Liver (tissue), 9 donors: ENCODE results near the gene CALB2. TPM values are rescaled to one million over a fixed set of nuclear protein-coding genes. Genes with fewer than 3 reads are reported as not detected.

Experiments
- DNase-seq: peaks from one replicate; pipeline ENCODE4 v3.0.0-alpha.2; 2017; ENCODE audit warnings: low spot score
- H3K27ac ChIP-seq, 2 donors: one replicate each; pipeline ENCODE4 v1.7.0; 2013; ENCODE audit warnings: inconsistent platforms in 2 of 2, low read length in 2 of 2, control low read depth in 1 of 2, low read depth in 1 of 2, mild to moderate bottlenecking in 1 of 2
- H3K27me3 ChIP-seq, 4 donors: one replicate each; pipeline versions ENCODE4 v1.6.1 to v1.7.0; 2013; ENCODE audit warnings: low read length in 3 of 4, inconsistent platforms in 1 of 4, mild to moderate bottlenecking in 1 of 4, moderate library complexity in 1 of 4; ENCODE audit not compliant: control insufficient read depth in 4 of 4, insufficient read depth in 4 of 4
- H3K36me3 ChIP-seq, 4 donors: one replicate each; pipeline versions ENCODE4 v1.6.1 to v1.7.0; 2013; ENCODE audit warnings: low read length in 3 of 4, mild to moderate bottlenecking in 3 of 4, low read depth in 1 of 4, moderate library complexity in 1 of 4; ENCODE audit not compliant: control insufficient read depth in 4 of 4, insufficient read depth in 3 of 4
- H3K4me1 ChIP-seq, 4 donors: one replicate each; pipeline versions ENCODE4 v1.6.1 to v1.7.0; 2013; ENCODE audit warnings: low read length in 3 of 4, mild to moderate bottlenecking in 3 of 4, moderate library complexity in 1 of 4; ENCODE audit not compliant: control insufficient read depth in 4 of 4, insufficient read depth in 4 of 4
- H3K4me3 ChIP-seq, 3 donors: one replicate each; pipeline versions ENCODE4 v1.6.1 to v1.7.0; 2013; ENCODE audit warnings: low read length in 3 of 3, control low read depth in 1 of 3, low read depth in 1 of 3, mild to moderate bottlenecking in 1 of 3
- H3K9ac ChIP-seq, 2 donors: one replicate each; pipeline ENCODE4 v1.7.0; 2013; ENCODE audit warnings: low read length in 2 of 2, mild to moderate bottlenecking in 2 of 2, moderate library complexity in 2 of 2, control low read depth in 1 of 2, low read depth in 1 of 2
- H3K9me3 ChIP-seq, 4 donors: one replicate each; pipeline versions ENCODE4 v1.6.1 to v1.7.0; 2013; ENCODE audit warnings: low read length in 3 of 4; ENCODE audit not compliant: control insufficient read depth in 4 of 4
- ATF3 ChIP-seq: IDR thresholded peaks from 2 replicates; pipeline ENCODE4 v1.6.1; 2016; ENCODE audit warnings: antibody characterized with exemption
- CTCF ChIP-seq: fragments of 150-350 bp; IDR thresholded peaks from 2 replicates; pipeline ENCODE4 v1.5.1; 2017; ENCODE audit warnings: improper control_type of control experiment, low read depth, low read length; ENCODE audit not compliant: missing input control
- EGR1 ChIP-seq, 2 donors: IDR thresholded peaks; 2 replicates each; pipeline ENCODE4 v1.6.1; 2016 to 2018; ENCODE audit warnings: antibody characterized with exemption in 2 of 2, low read depth in 2 of 2
- FOXA1 ChIP-seq: IDR thresholded peaks from 2 replicates; pipeline ENCODE4 v1.6.1; 2016; ENCODE audit warnings: antibody characterized with exemption
- FOXA2 ChIP-seq: IDR thresholded peaks from 2 replicates; pipeline ENCODE4 v1.6.1; 2016; ENCODE audit warnings: antibody characterized with exemption
- GABPA ChIP-seq, 2 donors: IDR thresholded peaks in 1 of 2; conservative IDR thresholded peaks in 1 of 2; 2 replicates each; pipeline ENCODE4 v1.6.1; 2016; ENCODE audit warnings: antibody characterized with exemption in 2 of 2, mild to moderate bottlenecking in 1 of 2, moderate library complexity in 1 of 2
- HNF4A ChIP-seq, 2 donors: conservative IDR thresholded peaks; 2 replicates each; pipeline ENCODE4 v1.6.1; 2016; ENCODE audit warnings: antibody characterized with exemption in 2 of 2, mild to moderate bottlenecking in 2 of 2
- HNF4G ChIP-seq: IDR thresholded peaks from 2 replicates; pipeline ENCODE4 v1.6.1; 2016; ENCODE audit warnings: antibody characterized with exemption
- JUND ChIP-seq, 2 donors: IDR thresholded peaks; 2 replicates each; pipeline ENCODE4 v1.6.1; 2016; ENCODE audit warnings: antibody characterized with exemption in 2 of 2
- MAX ChIP-seq: IDR thresholded peaks from 2 replicates; pipeline ENCODE4 v1.6.1; 2016; ENCODE audit warnings: antibody characterized with exemption
- NR2F2 ChIP-seq: IDR thresholded peaks from 2 replicates; pipeline ENCODE4 v1.6.1; 2016; ENCODE audit warnings: antibody characterized with exemption
- RAD21 ChIP-seq, 2 donors: IDR thresholded peaks; 2 replicates each; pipeline ENCODE4 v1.6.1; 2016; ENCODE audit warnings: antibody characterized with exemption in 2 of 2, mild to moderate bottlenecking in 2 of 2
- REST ChIP-seq: IDR thresholded peaks from 2 replicates; pipeline ENCODE4 v1.6.1; 2016; ENCODE audit warnings: antibody characterized with exemption, mild to moderate bottlenecking
- RXRA ChIP-seq, 2 donors: IDR thresholded peaks; 2 replicates each; pipeline ENCODE4 v1.6.1; 2017 to 2018; ENCODE audit warnings: antibody characterized with exemption in 2 of 2, mild to moderate bottlenecking in 1 of 2
- SP1 ChIP-seq: IDR thresholded peaks from 2 replicates; pipeline ENCODE4 v1.6.1; 2018; ENCODE audit warnings: antibody characterized with exemption, mild to moderate bottlenecking
- TAF1 ChIP-seq: conservative IDR thresholded peaks from 2 replicates; pipeline ENCODE4 v1.6.1; 2016; ENCODE audit warnings: antibody characterized with exemption, mild to moderate bottlenecking
- YY1 ChIP-seq: IDR thresholded peaks from 2 replicates; pipeline ENCODE4 v1.6.1; 2016; ENCODE audit warnings: antibody characterized with exemption, mild to moderate bottlenecking
- WGBS: extraction: QIAGEN DNeasy Blood & Tissue Kit; methylation state at CpG from one replicate; pipeline ENCODE4 v1.1.7; 2013; 5-methylcytosine and 5-hydroxymethylcytosine counted together
- polyA plus RNA-seq, 2 donors: library from polyadenylated mRNA; stranded (reverse) in 1 of 2; unstranded in 1 of 2; fragments of 200-250 nt in 1 of 2; fragments of >200 nt in 1 of 2; fragmentation: Nextera tagmentation in 1 of 2; extraction: Ambion mirVana in 1 of 2; gene quantifications; one replicate each; pipeline versions ENCODE4 v1.2.1 to v1.2.3, GENCODE V29; 2013 to 2015
- total RNA-seq, 2 donors: library from RNA; depleted of rRNA; stranded (reverse); fragments of >200 nt; gene quantifications; one replicate each; pipeline ENCODE4 v1.2.3, GENCODE V29; 2014
- donor health status: healthy.
- donor health status: healthy.
- donor health status: healthy.
- donor health status: healthy.
- donor health status: healthy.

CALB2 gene
- total and polyA plus RNA-seq, 4 donors, result not detected

GRCh38 chr16:71364133-71364681 lies 5.7 kb downstream of the CALB2 start:
- H3K4me3 ChIP-seq, result no peak overlapping the region
- 65% methylated on average over 9 of the region's 9 CpGs for WGBS
- no peaks in the 10 kb centered on the region for H3K4me1 ChIP-seq
- TF ChIP-seq HNF4A (conservative IDR thresholded peaks at IDR 0.05) (no peak), GABPA (IDR thresholded peaks at IDR 0.05 in 1 of 2, conservative IDR thresholded peaks at IDR 0.05 in 1 of 2) (no peak), RAD21 (IDR thresholded peaks at IDR 0.05) (no peak)
- no peak overlapping the region for H3K9ac ChIP-seq
- DNase-seq, result no peak
- H3K27ac ChIP-seq, result no peak overlapping the region
- H3K9me3 ChIP-seq, result no peaks in the 10 kb centered on the region
- H3K27me3 ChIP-seq, result peaks cover 0 to 5% (median 2%) of the 10 kb centered on the region in 4 donors
- H3K36me3 ChIP-seq, result no peaks in the 10 kb centered on the region

- no peak for DNase-seq
- no peaks in the 10 kb centered on the region for H3K36me3 ChIP-seq
- no peak overlapping the region for H3K4me3 ChIP-seq
- no peak overlapping the region for H3K9ac ChIP-seq
- no peak for TF ChIP-seq TAF1
- TF ChIP-seq CTCF, result no peak
- TF ChIP-seq SP1, result no peak
- no peak for TF ChIP-seq JUND (IDR thresholded peaks at IDR 0.05)
- TF ChIP-seq ATF3, result no peak
- no peak for TF ChIP-seq HNF4G
- no peak for TF ChIP-seq NR2F2
- TF ChIP-seq GABPA (IDR thresholded peaks at IDR 0.05 in 1 of 2, conservative IDR thresholded peaks at IDR 0.05 in 1 of 2), result no peak
- no peak for TF ChIP-seq YY1
- no peak for TF ChIP-seq FOXA2
- TF ChIP-seq FOXA1, result no peak
- TF ChIP-seq REST, result no peak
- TF ChIP-seq RAD21 (IDR thresholded peaks at IDR 0.05), result no peak
- TF ChIP-seq EGR1 (IDR thresholded peaks at IDR 0.05; ENCODE audit: low read depth in 2 of 2), result no peak
- no peak for TF ChIP-seq RXRA (IDR thresholded peaks at IDR 0.05)
- TF ChIP-seq MAX, result no peak
- no peak overlapping the region for H3K27ac ChIP-seq
- no peaks in the 10 kb centered on the region for H3K9me3 ChIP-seq
- WGBS, result 72% methylated on average over 10 of the region's 10 CpGs
- H3K27me3 ChIP-seq, result peaks cover 0 to 3% (median 1%) of the 10 kb centered on the region in 4 donors
- no peaks in the 10 kb centered on the region for H3K4me1 ChIP-seq
Measured at GRCh38 chr16:71365021-71365420, 6.5 kb downstream of the CALB2 start.
